Measurements from ENCODE around the gene ESR1. TPM values are rescaled to one million over a fixed set of nuclear protein-coding genes. Genes with fewer than 3 reads are reported as not detected.

Gene ESR1
- total and polyA plus RNA-seq, 2 donors (not counting 3 experiments of a cell fraction or from before 2014, with no cell fraction given), result 0.01 TPM; not detected in 1

- H3K9me3 ChIP-seq (replicated peaks; ENCODE audit: control insufficient read depth, insufficient read depth, low read length), result no peaks in the 10 kb centered on the region
- TF ChIP-seq POLR2AphosphoS5 (IDR thresholded peaks at IDR 0.05; ENCODE audit: insufficient read depth, low read depth, low read length) (no peak), EZH2 (IDR thresholded peaks at IDR 0.05; ENCODE audit: borderline replicate concordance, low read depth, low read length, severe bottlenecking) (no peak), JUN (IDR thresholded peaks at IDR 0.05; ENCODE audit: borderline replicate concordance, insufficient read depth, insufficient read length, low read depth) (no peak), GATA2 (IDR thresholded peaks at IDR 0.05; ENCODE audit: insufficient read depth, insufficient read length, low read depth, low read length) (no peak), POLR2A (IDR thresholded peaks at IDR 0.05; ENCODE audit: low read depth, low read length) (no peak), MYC (IDR thresholded peaks at IDR 0.05; ENCODE audit: low read depth, low read length) (no peak), MAX (IDR thresholded peaks at IDR 0.05; ENCODE audit: insufficient read depth, insufficient read length) (no peak)
- H4K20me1 ChIP-seq (replicated peaks; ENCODE audit: control insufficient read depth, extremely low read depth, insufficient read depth, low read length), result no peaks in the 10 kb centered on the region
- intact Hi-C loops (cut with micrococcal nuclease), result no loop called here
- H3K4me2 ChIP-seq (ENCODE audit: insufficient read depth, low read length), result no peak overlapping the region
- H3K79me2 ChIP-seq (ENCODE audit: control insufficient read depth, insufficient read depth, low read length), result no peaks in the 10 kb centered on the region
- H3K9ac ChIP-seq (replicated peaks; ENCODE audit: extremely low read depth, insufficient read depth, low read length), result no peak overlapping the region
- H2AFZ ChIP-seq (ENCODE audit: low read depth, low read length), result no peak overlapping the region
- ChIA-PET POLR2A (no interaction called here), CTCF (no interaction called here)
- DNase-seq (ENCODE audit: low read depth, low spot score) (no peak), FAIRE-seq (no peak)
- dilution Hi-C loops (cut with MboI; ENCODE audit: extremely low pct_ligation_motif_present, low sequenced_read_pairs), result no loop called here
- no peaks in the 10 kb centered on the region for H3K9me1 ChIP-seq (replicated peaks; ENCODE audit: control insufficient read depth, extremely low read depth, insufficient read depth, low read length)
- H3K36me3 ChIP-seq (ENCODE audit: control insufficient read depth in 2 of 2, extremely low read depth in 1 of 2, insufficient read depth in 2 of 2, low read length in 2 of 2), result no peaks in the 10 kb centered on the region
- BruUV-seq (replicated peaks), result no TSS peak
- no peaks in the 10 kb centered on the region for H3K4me1 ChIP-seq (ENCODE audit: control insufficient read depth, extremely low read depth, insufficient read depth, low read length)
- H3K4me3 ChIP-seq (replicated peaks in 1 of 3; ENCODE audit: insufficient read depth in 1 of 3, low read depth in 1 of 3, low read length in 3 of 3), result no peak overlapping the region
- H3K27me3 ChIP-seq (ENCODE audit: control insufficient read depth in 2 of 2, insufficient read depth in 2 of 2, low read length in 2 of 2), result no peaks in the 10 kb centered on the region
- H3K27ac ChIP-seq (ENCODE audit: insufficient read depth, low read depth, low read length), result no peak overlapping the region
Measured at GRCh38 chr6:151772446-151772845, 35.0 kb upstream of the ESR1 start.

GRCh38 chr6:151773382-151773781 is 34.1 kb upstream of the ESR1 start:
- Histone ChIP-seq H3K79me2 (ENCODE audit: control insufficient read depth, insufficient read depth, low read length) (no peaks in the 10 kb centered on the region), H3K4me1 (ENCODE audit: control insufficient read depth, extremely low read depth, insufficient read depth, low read length) (no peaks in the 10 kb centered on the region), H3K36me3 (ENCODE audit: control insufficient read depth in 2 of 2, extremely low read depth in 1 of 2, insufficient read depth in 2 of 2, low read length in 2 of 2) (no peaks in the 10 kb centered on the region), H3K9me1 (replicated peaks; ENCODE audit: control insufficient read depth, extremely low read depth, insufficient read depth, low read length) (no peaks in the 10 kb centered on the region), H3K4me2 (ENCODE audit: insufficient read depth, low read length) (no peak overlapping the region), H3K27ac (ENCODE audit: insufficient read depth, low read depth, low read length) (no peak overlapping the region), H4K20me1 (replicated peaks; ENCODE audit: control insufficient read depth, extremely low read depth, insufficient read depth, low read length) (no peaks in the 10 kb centered on the region), H2AFZ (ENCODE audit: low read depth, low read length) (no peak overlapping the region), H3K4me3 (replicated peaks in 1 of 3; ENCODE audit: insufficient read depth in 1 of 3, low read depth in 1 of 3, low read length in 3 of 3) (no peak overlapping the region), H3K9me3 (replicated peaks; ENCODE audit: control insufficient read depth, insufficient read depth, low read length) (no peaks in the 10 kb centered on the region), H3K27me3 (ENCODE audit: control insufficient read depth in 2 of 2, insufficient read depth in 2 of 2, low read length in 2 of 2) (no peaks in the 10 kb centered on the region), H3K9ac (replicated peaks; ENCODE audit: extremely low read depth, insufficient read depth, low read length) (no peak overlapping the region)
- dilution Hi-C loops (cut with MboI; ENCODE audit: extremely low pct_ligation_motif_present, low sequenced_read_pairs) (no loop called here), intact Hi-C loops (cut with micrococcal nuclease) (no loop called here)
- DNase-seq (ENCODE audit: low read depth, low spot score), result peak; percentile 41
- peak; percentile 19 for TF ChIP-seq FOS (IDR thresholded peaks at IDR 0.05; ENCODE audit: borderline replicate concordance, insufficient read depth, low read length)
- TF ChIP-seq POLR2A (IDR thresholded peaks at IDR 0.05; ENCODE audit: low read depth, low read length), result no peak
- ChIA-PET CTCF (interaction anchor here (1.3 kb wide), 1 partner anchor 351 kb away, joined by 3 read pairs; no protein-coding TSS in a partner anchor), POLR2A (no interaction called here)
- no TSS peak for BruUV-seq (replicated peaks)
- peak; percentile 31 for FAIRE-seq
